ENCODE data around the gene PML.
A peak's percentile ranks its signal among the peaks of the same experiment; 100 is the strongest.
"Not testable (repeated sequence)": the region's sequence is repeated elsewhere in the genome, so short reads cannot be mapped to it uniquely, and the experiment has no call there.

PML gene

GRCh38 chr15:73957785-73958184, 36.7 kb upstream of the PML start:
- DNase-seq: no peak

DNA sequence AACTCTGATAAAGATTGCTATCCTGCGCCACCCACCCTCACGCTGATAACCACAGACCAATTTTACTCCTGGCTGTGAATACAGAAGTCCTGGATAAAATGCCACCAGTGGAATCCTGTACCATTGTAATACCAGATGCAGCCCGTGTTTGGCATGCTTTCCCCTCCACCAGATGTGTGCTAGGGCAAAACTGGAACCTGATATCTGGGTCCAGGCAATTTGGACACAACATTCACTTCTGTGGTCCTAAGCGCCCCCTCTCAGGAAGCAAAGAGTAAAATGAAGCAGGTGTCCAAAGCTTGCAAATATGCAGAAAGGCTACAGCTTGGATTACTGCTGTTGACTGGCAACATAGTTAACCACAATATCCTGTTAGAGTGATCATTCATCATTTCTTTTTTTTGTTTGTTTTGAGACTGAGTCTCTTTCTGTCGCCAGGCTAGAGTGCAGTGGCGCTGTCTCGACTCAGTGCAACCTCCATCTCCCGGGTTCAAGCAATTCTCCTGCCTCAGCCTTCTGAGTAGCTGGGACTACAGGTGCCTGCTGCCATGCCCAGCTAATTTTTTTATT, 35.4 kb upstream of the PML start:
- no peak for DNase-seq

GRCh38 chr15:73959801-73960200, 34.7 kb upstream of the PML start:
- DNase-seq: no peak

DNA sequence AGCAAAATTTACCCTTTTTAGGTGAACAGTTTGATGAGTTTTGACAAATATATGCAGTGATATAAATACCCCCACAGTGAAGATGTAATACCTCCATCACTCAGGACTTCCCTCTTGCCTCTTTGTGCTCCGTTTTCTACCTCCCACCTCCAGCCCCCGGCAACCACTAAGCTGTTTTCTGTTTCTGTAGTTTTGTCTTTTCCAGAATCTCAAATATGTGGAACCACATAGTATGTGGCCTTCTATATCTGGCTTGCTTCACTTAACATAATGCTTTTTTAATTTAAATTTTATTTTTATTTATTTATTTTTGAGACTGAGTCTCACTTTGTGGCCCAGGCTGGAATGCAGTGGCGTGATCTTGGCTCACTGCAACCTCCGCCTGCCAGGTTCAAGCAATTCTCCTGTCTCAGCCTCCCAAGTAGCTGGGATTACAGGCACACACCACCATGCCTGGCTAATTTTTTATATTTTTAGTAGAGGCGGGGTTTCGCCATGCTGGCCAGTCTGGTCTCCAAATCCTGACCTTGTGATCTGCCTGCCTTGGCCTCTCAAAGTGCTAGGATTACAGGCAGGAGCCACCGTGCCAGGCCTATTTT, 33.9 kb upstream of the PML start:
- DNase-seq: not testable (repeated sequence)

DNA sequence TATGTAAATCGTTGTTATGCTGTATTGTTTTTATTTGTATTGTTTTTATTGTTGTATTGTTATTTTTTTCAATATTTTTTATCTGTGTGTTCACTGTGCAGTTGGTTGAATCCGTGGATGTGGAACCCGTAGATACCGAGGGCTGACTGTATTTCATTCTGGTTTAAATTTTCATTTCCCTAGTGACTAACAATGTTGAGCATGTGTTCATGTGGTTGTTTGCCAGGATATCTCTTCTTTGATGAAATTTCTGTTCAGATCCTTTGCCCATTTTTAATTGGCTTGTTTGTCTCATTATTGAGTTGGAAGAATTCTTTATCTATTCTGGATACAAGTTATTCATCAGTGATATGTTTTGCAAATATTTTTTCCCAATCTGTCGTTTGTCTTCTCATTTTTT, 32.1 kb upstream of the PML start:
- no peak for DNase-seq

DNA sequence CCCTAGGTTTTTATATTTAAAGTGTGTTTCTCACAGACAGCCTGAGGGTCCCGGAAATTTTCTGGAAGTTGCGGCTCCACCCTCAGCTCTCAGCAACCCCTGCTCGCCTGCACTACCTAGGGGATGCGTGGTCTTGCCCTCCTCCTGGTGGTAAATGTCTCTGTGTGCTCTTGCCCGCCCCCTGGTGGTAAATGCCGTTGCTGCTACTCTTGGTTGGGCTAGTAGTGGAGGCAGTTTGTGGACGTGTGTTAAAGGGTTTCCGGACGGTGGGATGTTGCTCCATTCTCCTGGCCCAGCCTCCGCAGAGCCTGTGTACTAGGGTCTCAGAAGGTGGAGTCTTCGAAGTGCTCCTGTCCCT, 29.8 kb upstream of the PML start:
- peak; percentile 81 to 90 (median 88) for DNase-seq

- peak in 1 of 3 donors; percentile 15 for DNase-seq
Measured at GRCh38 chr15:73965094-73965757, 29.3 kb upstream of the PML start.

- DNase-seq: peak; percentile 53 to 81 (median 66)
Measured at GRCh38 chr15:73965758-73966113, 28.8 kb upstream of the PML start.

- no peak for DNase-seq
Measured at GRCh38 chr15:73968461-73968860, 26.1 kb upstream of the PML start.

- DNase-seq: no peak
Measured at GRCh38 chr15:73969151-73969759, 25.3 kb upstream of the PML start.

DNA sequence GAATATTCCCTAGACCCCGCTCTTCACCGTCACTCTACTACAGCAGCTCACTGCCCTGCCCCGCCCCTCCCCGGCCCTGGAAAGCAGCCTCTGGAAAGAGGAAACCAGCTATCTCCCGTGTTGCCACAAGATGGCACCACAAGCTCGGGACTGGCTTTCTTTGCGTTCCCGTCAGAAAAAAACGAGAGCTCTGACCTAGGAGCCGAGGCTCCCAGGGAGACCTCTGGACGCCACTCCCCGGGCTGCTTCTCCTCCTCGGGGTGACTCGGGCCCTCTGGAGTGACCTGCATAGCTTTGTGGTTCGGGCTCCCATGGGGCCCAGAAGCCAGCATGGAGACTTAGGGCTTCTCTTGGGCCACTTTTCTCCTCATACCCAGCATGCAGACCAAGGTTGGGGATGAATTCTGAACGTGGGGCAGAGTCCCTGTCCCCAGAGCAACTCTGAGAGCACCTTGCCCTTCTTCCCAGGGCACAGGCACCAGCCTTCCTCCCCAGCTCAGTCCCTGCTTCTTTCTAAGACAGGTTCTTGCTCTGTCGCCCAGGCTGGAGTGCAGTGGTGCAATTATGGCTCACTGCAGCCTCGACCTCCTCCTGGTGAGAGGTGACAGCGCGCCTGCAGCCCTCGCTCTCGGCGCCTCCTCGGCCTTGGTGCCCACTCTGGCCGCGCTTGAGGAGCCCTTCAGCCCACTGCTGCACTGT, 21.4 kb upstream of the PML start:
- peak; percentile 89 to 94 (median 93) for DNase-seq

GRCh38 chr15:73973683-73974200, 20.8 kb upstream of the PML start:
- not testable (repeated sequence) for DNase-seq

- DNase-seq: peak; percentile 42 to 74 (median 62)
Measured at GRCh38 chr15:73975440-73976125, 18.9 kb upstream of the PML start.

GRCh38 chr15:73978896-73979295, 15.6 kb upstream of the PML start:
- no peak for DNase-seq

DNA sequence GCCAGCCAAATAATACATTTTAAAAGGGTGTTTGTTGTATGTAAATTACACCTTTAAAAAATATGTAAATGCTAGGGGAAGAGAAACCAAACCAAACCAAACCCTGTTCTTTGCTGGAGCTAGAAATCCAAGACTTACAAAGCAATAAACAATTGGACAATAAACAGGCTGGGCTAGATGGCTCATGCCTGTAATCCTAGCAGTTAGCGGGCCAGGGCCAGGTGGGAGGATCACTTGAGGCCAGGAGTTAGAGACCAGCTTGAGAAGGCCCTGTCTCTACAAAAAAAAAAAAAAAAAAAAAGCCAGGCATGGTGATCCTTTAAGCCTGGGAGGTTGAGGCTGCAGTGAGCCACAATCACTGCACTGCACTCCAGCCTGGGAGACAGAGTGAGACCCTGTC, 14.9 kb upstream of the PML start:
- DNase-seq: no peak

DNA sequence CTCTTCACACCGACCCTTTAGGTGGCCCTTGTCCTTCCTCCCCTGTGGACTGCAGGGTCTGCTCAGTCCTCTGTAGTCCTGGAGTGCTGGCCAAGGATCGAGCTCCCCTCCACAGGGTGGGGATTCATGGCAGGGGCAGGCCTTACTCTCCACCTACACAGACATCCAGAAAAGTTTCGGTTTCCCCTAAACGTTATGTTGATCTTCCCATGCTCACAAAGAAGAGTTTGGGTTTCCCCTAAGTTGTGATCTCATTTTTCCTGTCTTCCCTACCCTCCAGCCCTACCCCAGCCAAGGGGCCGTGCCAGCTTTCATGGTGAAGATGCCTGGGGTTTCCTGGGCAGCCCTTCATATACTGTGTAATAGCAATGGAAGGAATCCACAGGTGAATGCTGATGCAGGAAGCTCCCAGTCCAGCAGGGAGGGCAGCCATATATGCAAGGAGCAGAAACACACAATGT, 12.7 kb upstream of the PML start:
- DNase-seq: peak; percentile 87 to 97 (median 91)

GRCh38 chr15:73982222-73982962, 12.1 kb upstream of the PML start:
- peak; percentile 65 to 84 (median 81) for DNase-seq

DNA sequence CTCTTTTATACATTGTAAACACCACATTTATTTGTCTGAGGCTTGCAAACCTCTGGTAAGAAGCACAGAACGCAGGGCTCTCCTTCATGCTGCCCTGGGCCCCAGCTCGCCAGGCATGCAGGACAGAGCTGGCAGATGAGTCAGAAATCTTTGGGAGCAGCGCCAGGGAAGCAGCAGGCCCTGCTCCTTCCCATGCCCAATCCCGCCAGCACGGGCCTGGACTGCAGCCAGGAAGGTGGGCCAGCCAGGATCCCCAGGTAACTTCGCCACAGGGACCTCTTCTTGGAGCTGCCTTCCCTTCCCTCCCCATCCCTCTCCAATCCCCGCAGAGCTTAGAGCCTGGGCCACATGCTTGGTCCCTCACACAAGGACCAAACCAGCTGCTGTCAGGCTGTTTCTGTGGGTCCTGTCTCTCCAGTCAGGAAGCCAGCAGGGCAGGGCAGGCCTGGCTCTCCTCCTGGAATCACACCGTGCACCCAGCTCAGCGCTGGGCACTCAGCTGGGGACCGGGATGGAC, 11.2 kb upstream of the PML start:
- no peak for DNase-seq

- no peak for DNase-seq
Measured at GRCh38 chr15:73983773-73984172, 10.7 kb upstream of the PML start.

DNA sequence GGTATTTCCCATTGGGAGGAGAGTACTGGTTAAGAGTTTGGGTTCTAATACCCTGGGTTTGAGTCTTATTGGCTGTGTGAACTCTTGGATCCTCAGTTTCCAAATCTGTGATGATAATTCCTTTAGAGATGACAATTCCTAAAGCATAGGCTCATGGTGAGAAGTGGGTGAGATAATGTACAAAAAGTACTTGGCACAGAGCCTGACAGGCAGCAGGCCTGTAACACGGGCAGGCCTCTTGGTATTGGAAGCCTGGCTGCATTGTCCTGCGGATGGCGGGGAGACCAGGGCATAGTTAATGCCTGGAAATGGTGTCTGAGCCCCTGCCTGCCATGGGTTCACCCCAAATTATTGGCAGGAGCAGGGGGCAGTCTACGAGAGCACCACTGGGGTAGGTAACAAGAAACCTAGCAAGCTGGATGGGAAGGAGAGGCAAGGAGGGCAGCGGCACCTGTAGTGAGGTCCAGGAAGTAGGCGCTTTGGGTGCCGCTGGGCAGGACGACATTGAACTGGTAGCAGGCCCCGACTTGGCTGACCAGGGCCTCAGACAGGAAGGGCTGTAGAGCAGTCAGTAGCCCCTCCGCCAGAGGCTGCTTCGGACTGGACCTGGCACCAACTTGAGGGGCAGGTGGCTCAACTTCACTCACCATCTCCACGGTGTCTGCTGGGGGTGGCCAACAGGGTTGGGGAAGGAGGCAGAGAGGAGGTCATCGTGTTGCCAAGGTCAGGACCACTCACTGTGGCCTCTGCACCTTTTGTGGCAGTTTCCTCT, 10.1 kb upstream of the PML start:
- no peak for DNase-seq

Measured in suppressor macrophage treated with lipopolysaccharide for 1 hour (primary cell).